Measurements from ENCODE around the gene EHBP1. TPM values are rescaled to one million over a fixed set of nuclear protein-coding genes. Genes with fewer than 3 reads are reported as not detected.
"Not testable (repeated sequence)": the region's sequence is repeated elsewhere in the genome, so short reads cannot be mapped to it uniquely, and the experiment has no call there.

The EHBP1 gene
- total and polyA plus RNA-seq, 4 experiments from 2014 or later = 9.2 to 31.9 (median 21.0) TPM

- peaks cover 0 to 15% (median 6%) of the 10 kb centered on the region in 8 donors for H3K9me3 Mint-ChIP-seq
- H3K36me3 ChIP-seq (ENCODE audit: insufficient read depth, low read length) = no peaks in the 10 kb centered on the region
- intact Hi-C loops (cut with micrococcal nuclease) = no loop called here
- H3K4me1 ChIP-seq (ENCODE audit: insufficient read depth, low read length) = no peaks in the 10 kb centered on the region
- no peak overlapping the region for H3K4me3 Mint-ChIP-seq
- peaks cover 37 to 45% of the 10 kb centered on the region in 2 donors for H3K27me3 Mint-ChIP-seq
- no peaks in the 10 kb centered on the region for H3K36me3 Mint-ChIP-seq
- POLR2A ChIA-PET (ENCODE audit: partially characterized antibody) = no interaction called here
- CTCF ChIA-PET (ENCODE audit: partially characterized antibody) = no interaction called here
- H3K9me3 ChIP-seq (ENCODE audit: control insufficient read depth in 1 of 2, low read length in 2 of 2) = no peaks in the 10 kb centered on the region
- H3K27ac Mint-ChIP-seq = no peak overlapping the region
- no peak overlapping the region for H3K27ac ChIP-seq (ENCODE audit: low read depth, low read length)
- no peak overlapping the region for H3K4me3 ChIP-seq (ENCODE audit: low read length in 2 of 2)
- H3K27me3 ChIP-seq (ENCODE audit: insufficient read depth, low read length) = peaks cover 13% of the 10 kb centered on the region
- DNase-seq = no peak
- H3K4me1 Mint-ChIP-seq = peaks cover 3 to 6% (median 5%) of the 10 kb centered on the region in 4 donors
These were observed 359.1 kb downstream of the EHBP1 start for GRCh38 chr2:63064661-63065060.

DNA sequence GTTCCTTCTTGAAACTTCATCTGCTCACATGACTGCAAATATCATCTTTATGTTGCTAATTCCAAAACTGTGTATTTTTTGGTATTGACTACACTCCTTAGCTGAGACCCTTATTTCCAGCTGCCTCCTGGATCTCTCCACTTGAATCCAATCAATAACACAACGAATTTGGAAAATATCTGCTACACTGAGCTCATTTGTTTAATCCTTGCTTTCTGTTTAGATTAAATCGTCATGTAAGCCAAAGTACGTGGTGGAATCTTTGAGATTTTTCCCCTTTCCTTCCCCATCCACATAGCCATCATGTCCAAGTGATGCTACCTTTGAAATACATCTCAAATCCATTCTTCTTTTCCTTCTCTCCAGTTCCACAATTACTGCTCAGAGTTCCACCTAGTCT, 360.8 kb downstream of the EHBP1 start:
- peaks cover 32 to 38% of the 10 kb centered on the region in 2 donors for H3K27me3 Mint-ChIP-seq

GRCh38 chr2:63066838-63067237, 361.3 kb downstream of the EHBP1 start:
- H3K27ac Mint-ChIP-seq = no peak overlapping the region
- Histone ChIP-seq H3K4me1 (ENCODE audit: insufficient read depth, low read length) (no peaks in the 10 kb centered on the region), H3K9me3 (ENCODE audit: control insufficient read depth in 1 of 2, low read length in 2 of 2) (no peaks in the 10 kb centered on the region), H3K27me3 (ENCODE audit: insufficient read depth, low read length) (peaks cover 8% of the 10 kb centered on the region), H3K36me3 (ENCODE audit: insufficient read depth, low read length) (no peaks in the 10 kb centered on the region), H3K4me3 (ENCODE audit: low read length in 2 of 2) (no peak overlapping the region), H3K27ac (ENCODE audit: low read depth, low read length) (no peak overlapping the region)
- H3K9me3 Mint-ChIP-seq = peaks cover 0 to 7% (median 0%) of the 10 kb centered on the region in 8 donors
- no peak overlapping the region for H3K4me3 Mint-ChIP-seq
- intact Hi-C loops (cut with micrococcal nuclease) = no loop called here
- DNase-seq = no peak
- ChIA-PET CTCF (ENCODE audit: partially characterized antibody) (no interaction called here), POLR2A (ENCODE audit: partially characterized antibody) (no interaction called here)
- no peaks in the 10 kb centered on the region for H3K4me1 Mint-ChIP-seq
- no peaks in the 10 kb centered on the region for H3K36me3 Mint-ChIP-seq
- peaks cover 32 to 38% of the 10 kb centered on the region in 2 donors for H3K27me3 Mint-ChIP-seq

More for the DNA sequence above, 360.8 kb downstream of the EHBP1 start:
- Histone ChIP-seq H3K27ac (ENCODE audit: low read depth, low read length) (no peak overlapping the region), H3K36me3 (ENCODE audit: insufficient read depth, low read length) (no peaks in the 10 kb centered on the region), H3K27me3 (ENCODE audit: insufficient read depth, low read length) (peaks cover 13% of the 10 kb centered on the region), H3K9me3 (ENCODE audit: control insufficient read depth in 1 of 2, low read length in 2 of 2) (no peaks in the 10 kb centered on the region), H3K4me1 (ENCODE audit: insufficient read depth, low read length) (no peaks in the 10 kb centered on the region), H3K4me3 (ENCODE audit: low read length in 2 of 2) (no peak overlapping the region)
- H3K27ac Mint-ChIP-seq = no peak overlapping the region
- no peak for DNase-seq
- ChIA-PET POLR2A (ENCODE audit: partially characterized antibody) (no interaction called here), CTCF (ENCODE audit: partially characterized antibody) (no interaction called here)
- no peaks in the 10 kb centered on the region for H3K36me3 Mint-ChIP-seq
- intact Hi-C loops (cut with micrococcal nuclease) = no loop called here
- peaks cover 0 to 7% (median under 1%) of the 10 kb centered on the region in 8 donors for H3K9me3 Mint-ChIP-seq
- H3K4me1 Mint-ChIP-seq = no peaks in the 10 kb centered on the region
- H3K4me3 Mint-ChIP-seq = no peak overlapping the region

- Histone ChIP-seq H3K9me3 (ENCODE audit: control insufficient read depth in 1 of 2, low read length in 2 of 2) (no peaks in the 10 kb centered on the region), H3K4me3 (ENCODE audit: low read length in 2 of 2) (no peak overlapping the region), H3K27ac (ENCODE audit: low read depth, low read length) (no peak overlapping the region), H3K4me1 (ENCODE audit: insufficient read depth, low read length) (no peaks in the 10 kb centered on the region), H3K36me3 (ENCODE audit: insufficient read depth, low read length) (no peaks in the 10 kb centered on the region), H3K27me3 (ENCODE audit: insufficient read depth, low read length) (peaks cover 4% of the 10 kb centered on the region)
- intact Hi-C loops (cut with micrococcal nuclease) = no loop called here
- H3K9me3 Mint-ChIP-seq = no peaks in the 10 kb centered on the region
- CTCF ChIA-PET (ENCODE audit: partially characterized antibody) = no interaction called here
- POLR2A ChIA-PET (ENCODE audit: partially characterized antibody) = no interaction called here
- H3K27ac Mint-ChIP-seq = no peak overlapping the region
- peaks cover 14 to 17% of the 10 kb centered on the region in 2 donors for H3K27me3 Mint-ChIP-seq
- no peak overlapping the region for H3K4me3 Mint-ChIP-seq
- H3K36me3 Mint-ChIP-seq = no peaks in the 10 kb centered on the region
- no peaks in the 10 kb centered on the region for H3K4me1 Mint-ChIP-seq
- no peak for DNase-seq
These were observed 366.2 kb downstream of the EHBP1 start for GRCh38 chr2:63071664-63072063.

DNA sequence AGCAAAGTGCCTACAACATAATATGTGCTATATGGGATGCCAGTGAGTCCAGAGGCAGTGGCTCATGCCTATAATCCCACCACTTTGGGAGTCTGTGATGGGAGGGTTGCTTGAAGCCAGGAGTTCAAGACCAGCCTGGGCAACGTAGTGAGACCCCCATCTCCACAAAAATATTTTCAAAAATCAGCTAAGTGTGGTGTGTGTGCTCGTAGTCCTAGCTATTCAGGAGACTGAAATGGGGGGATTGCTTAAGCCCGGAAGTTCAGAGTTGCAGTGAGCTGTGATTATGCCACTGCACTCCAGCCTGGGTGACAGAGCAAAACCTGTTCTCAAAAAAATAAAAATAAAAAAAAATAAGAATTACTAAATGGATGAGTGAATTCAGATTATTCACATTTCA, 368.5 kb downstream of the EHBP1 start:
- H3K4me1 Mint-ChIP-seq = no peaks in the 10 kb centered on the region
- Histone ChIP-seq H3K27me3 (ENCODE audit: insufficient read depth, low read length) (no peaks in the 10 kb centered on the region), H3K4me1 (ENCODE audit: insufficient read depth, low read length) (no peaks in the 10 kb centered on the region), H3K4me3 (ENCODE audit: low read length in 2 of 2) (no peak overlapping the region), H3K9me3 (ENCODE audit: control insufficient read depth in 1 of 2, low read length in 2 of 2) (no peaks in the 10 kb centered on the region), H3K27ac (ENCODE audit: low read depth, low read length) (no peak overlapping the region), H3K36me3 (ENCODE audit: insufficient read depth, low read length) (no peaks in the 10 kb centered on the region)
- DNase-seq = no peak
- H3K36me3 Mint-ChIP-seq = no peaks in the 10 kb centered on the region
- H3K9me3 Mint-ChIP-seq = peaks cover 0 to 4% (median 0%) of the 10 kb centered on the region in 8 donors
- H3K4me3 Mint-ChIP-seq = no peak overlapping the region
- H3K27ac Mint-ChIP-seq = no peak overlapping the region
- CTCF ChIA-PET (ENCODE audit: partially characterized antibody) = no interaction called here
- H3K27me3 Mint-ChIP-seq = peaks cover 13 to 15% of the 10 kb centered on the region in 2 donors
- POLR2A ChIA-PET (ENCODE audit: partially characterized antibody) = no interaction called here
- intact Hi-C loops (cut with micrococcal nuclease) = no loop called here

- H3K36me3 Mint-ChIP-seq; H3K27me3 ChIP-seq (ENCODE audit: insufficient read depth, low read length); POLR2A ChIA-PET (ENCODE audit: partially characterized antibody); intact Hi-C loops (cut with micrococcal nuclease); H3K4me3 Mint-ChIP-seq; H3K27ac Mint-ChIP-seq; H3K9me3 ChIP-seq (ENCODE audit: control insufficient read depth in 1 of 2, low read length in 2 of 2); H3K4me1 Mint-ChIP-seq; H3K4me1 ChIP-seq (ENCODE audit: insufficient read depth, low read length); H3K36me3 ChIP-seq (ENCODE audit: insufficient read depth, low read length); H3K4me3 ChIP-seq (ENCODE audit: low read length in 2 of 2); H3K27ac ChIP-seq (ENCODE audit: low read depth, low read length); DNase-seq; CTCF ChIA-PET (ENCODE audit: partially characterized antibody); H3K9me3 Mint-ChIP-seq: not testable (repeated sequence)
- H3K27me3 Mint-ChIP-seq = peaks cover 13 to 15% of the 10 kb centered on the region in 2 donors
These were observed 368.9 kb downstream of the EHBP1 start for GRCh38 chr2:63074399-63074798.

- no peaks in the 10 kb centered on the region for H3K27me3 ChIP-seq (ENCODE audit: insufficient read depth, low read length)
- Mint-ChIP-seq H3K9me3 (peaks cover 0 to 4% (median 0%) of the 10 kb centered on the region in 8 donors), H3K27me3 (peaks cover 14 to 16% of the 10 kb centered on the region in 2 donors), H3K4me3 (no peak overlapping the region), H3K4me1 (peaks cover 0 to 1% (median 0%) of the 10 kb centered on the region in 4 donors), H3K36me3 (no peaks in the 10 kb centered on the region), H3K27ac (no peak overlapping the region)
- ChIA-PET POLR2A (ENCODE audit: partially characterized antibody) (no interaction called here), CTCF (ENCODE audit: partially characterized antibody) (interaction anchor here (1.4 kb wide), 1 partner anchor 11 kb away, joined by 3 read pairs; no protein-coding TSS in a partner anchor)
- H3K4me3 ChIP-seq (ENCODE audit: low read length in 2 of 2) = no peak overlapping the region
- no peak overlapping the region for H3K27ac ChIP-seq (ENCODE audit: low read depth, low read length)
- no peak for DNase-seq
- intact Hi-C loops (cut with micrococcal nuclease) = no loop called here
- H3K9me3 ChIP-seq (ENCODE audit: control insufficient read depth in 1 of 2, low read length in 2 of 2) = no peaks in the 10 kb centered on the region
- no peaks in the 10 kb centered on the region for H3K4me1 ChIP-seq (ENCODE audit: insufficient read depth, low read length)
- no peaks in the 10 kb centered on the region for H3K36me3 ChIP-seq (ENCODE audit: insufficient read depth, low read length)
These were observed 373.5 kb downstream of the EHBP1 start for GRCh38 chr2:63078852-63079606.
